Kidney tubule cell (primary cell): ENCODE results near the gene OR2H1.

Experiments
- DNase-seq: peaks from one replicate; pipeline ENCODE4 v3.0.0-alpha.2; 2018; ENCODE audit warnings: low spot score

Gene OR2H1

GRCh38 chr6:29483735-29484134 is 26.8 kb downstream of the OR2H1 start:
- no peak for DNase-seq

GRCh38 chr6:29486577-29486976 is 29.6 kb downstream of the OR2H1 start:
- no peak for DNase-seq

GRCh38 chr6:29487131-29487530 is 30.2 kb downstream of the OR2H1 start:
- no peak for DNase-seq

DNA sequence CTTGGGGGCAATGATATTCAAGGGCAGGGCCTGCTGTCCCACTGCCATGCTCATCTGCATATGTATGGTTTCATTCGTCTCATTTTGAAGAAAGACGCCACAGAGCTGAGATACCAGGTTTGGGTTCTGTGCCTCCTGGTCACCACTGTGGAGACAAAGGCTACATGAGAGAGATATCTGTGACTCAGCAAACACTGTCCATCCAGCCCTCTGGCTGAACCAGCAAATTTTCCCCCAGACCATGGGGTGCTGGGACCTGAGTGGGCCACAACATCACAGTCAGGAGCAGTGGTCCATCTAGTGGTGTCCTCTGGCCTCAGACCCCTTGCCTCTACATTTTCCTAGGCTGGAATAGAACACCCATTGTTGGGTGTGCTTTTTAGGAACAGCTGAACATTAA is 30.7 kb downstream of the OR2H1 start, which contains the start of gene MAS1L:
TSS of gene MAS1L (minus strand) at position 297 of the 400 bp plus-strand sequence. CDS start at position 243, 54 bp downstream.
- no peak for DNase-seq

- no peak for DNase-seq
These were observed 31.9 kb downstream of the OR2H1 start for GRCh38 chr6:29488874-29489273.

DNA sequence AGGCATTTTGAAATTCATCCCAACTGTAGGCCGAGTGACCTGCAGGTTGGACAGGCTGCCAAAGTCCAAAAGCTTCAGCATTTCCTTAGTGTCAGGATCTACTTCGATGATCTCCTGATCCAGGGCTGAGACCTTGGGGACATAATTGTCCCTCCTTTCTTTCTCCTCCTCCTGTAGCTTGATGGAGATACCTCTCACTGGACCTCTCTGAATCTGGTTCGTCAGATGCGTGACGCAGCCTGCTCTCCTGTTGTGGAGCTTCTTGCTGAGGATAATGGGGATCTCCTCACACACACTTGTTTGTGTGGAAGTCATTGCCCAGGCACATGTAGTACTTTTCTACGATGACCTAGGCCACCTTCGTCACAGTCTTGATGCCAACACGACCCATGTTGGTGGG is 32.3 kb downstream of the OR2H1 start:
- DNase-seq: no peak

GRCh38 chr6:29490055-29490454 is 33.1 kb downstream of the OR2H1 start:
- no peak for DNase-seq

GRCh38 chr6:29490552-29490951 is 33.6 kb downstream of the OR2H1 start:
- no peak for DNase-seq

DNA sequence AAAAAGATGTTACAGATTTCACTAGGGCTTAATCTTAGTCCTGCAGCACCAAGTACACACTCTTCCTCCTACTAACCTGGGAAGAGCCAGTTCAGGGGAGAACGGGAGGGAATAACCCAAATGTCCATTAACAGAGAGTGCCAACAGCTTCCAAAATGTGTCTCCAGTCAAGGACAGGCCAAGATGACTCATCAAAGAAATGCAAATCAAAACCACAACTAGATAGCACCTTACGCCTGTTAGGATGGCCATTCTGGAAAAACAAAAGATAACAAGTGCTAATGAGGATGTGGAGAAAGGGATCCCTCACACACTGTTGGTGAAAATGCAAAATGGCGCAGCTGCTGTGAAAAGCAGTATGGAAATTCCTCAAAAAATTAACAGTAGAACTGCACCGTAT is 34.6 kb downstream of the OR2H1 start:
- DNase-seq: no peak

DNA sequence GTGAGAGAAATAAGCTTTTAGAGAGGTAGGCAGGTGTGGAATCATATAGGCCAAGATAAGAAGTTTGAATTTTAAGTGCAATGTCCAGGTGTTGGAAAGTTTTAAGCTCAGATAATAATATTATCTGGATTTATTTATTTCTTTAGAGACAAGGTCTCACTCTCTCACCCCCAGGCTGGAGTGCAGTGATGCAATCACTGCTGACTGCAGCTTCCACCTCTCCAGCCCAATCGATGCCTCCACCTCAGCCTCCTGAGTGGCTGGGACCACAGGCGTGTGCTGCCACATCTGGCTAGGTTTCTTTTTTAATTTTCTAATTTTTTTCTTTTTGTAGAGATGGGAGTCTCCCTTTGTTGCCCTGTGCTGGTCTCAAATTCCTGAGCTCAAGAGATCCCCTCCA is 36.3 kb downstream of the OR2H1 start:
- DNase-seq: no peak

GRCh38 chr6:29494131-29494530 is 37.2 kb downstream of the OR2H1 start:
- no peak for DNase-seq

- DNase-seq: no peak
These were observed 38.6 kb downstream of the OR2H1 start for GRCh38 chr6:29495571-29495970.

- DNase-seq: no peak
These were observed 40.0 kb downstream of the OR2H1 start for GRCh38 chr6:29496961-29497360.

- no peak for DNase-seq
These were observed 42.7 kb downstream of the OR2H1 start for GRCh38 chr6:29499704-29500103.

- no peak for DNase-seq
These were observed 43.6 kb downstream of the OR2H1 start for GRCh38 chr6:29500594-29500993.

- no peak for DNase-seq
These were observed 44.2 kb downstream of the OR2H1 start for GRCh38 chr6:29501106-29501505.

- DNase-seq: no peak
These were observed 45.2 kb downstream of the OR2H1 start for GRCh38 chr6:29502181-29502580.

- peak; percentile 38 for DNase-seq
These were observed 45.6 kb downstream of the OR2H1 start for GRCh38 chr6:29502597-29502996.

DNA sequence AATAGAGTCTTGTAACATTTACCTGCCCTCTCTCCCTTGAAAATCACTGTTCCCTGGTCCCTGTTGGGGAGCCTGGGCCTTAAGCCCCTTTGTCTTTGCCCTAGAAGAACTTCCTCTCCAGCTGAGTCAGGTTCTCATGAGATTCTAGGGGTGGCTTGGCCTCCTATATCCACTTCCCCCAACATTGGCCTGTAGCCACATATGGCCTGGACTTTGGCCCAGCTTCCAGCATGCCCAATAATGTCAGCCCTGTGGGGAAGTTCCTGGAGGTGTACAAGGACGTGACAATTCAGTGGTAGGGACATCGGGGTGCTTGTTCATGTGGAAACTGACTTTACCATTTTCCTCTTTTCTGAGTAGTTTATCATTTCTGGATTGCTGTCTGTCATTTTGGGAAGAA is 48.0 kb downstream of the OR2H1 start:
- DNase-seq: no peak

- DNase-seq: no peak
These were observed 48.9 kb downstream of the OR2H1 start for GRCh38 chr6:29505808-29506207.

GRCh38 chr6:29506446-29507067 is 49.6 kb downstream of the OR2H1 start:
- no peak for DNase-seq

GRCh38 chr6:29507319-29507718 is 50.4 kb downstream of the OR2H1 start:
- no peak for DNase-seq

GRCh38 chr6:29509239-29509638 is 52.3 kb downstream of the OR2H1 start:
- DNase-seq: no peak

GRCh38 chr6:29509711-29510110 is 52.8 kb downstream of the OR2H1 start:
- no peak for DNase-seq

DNA sequence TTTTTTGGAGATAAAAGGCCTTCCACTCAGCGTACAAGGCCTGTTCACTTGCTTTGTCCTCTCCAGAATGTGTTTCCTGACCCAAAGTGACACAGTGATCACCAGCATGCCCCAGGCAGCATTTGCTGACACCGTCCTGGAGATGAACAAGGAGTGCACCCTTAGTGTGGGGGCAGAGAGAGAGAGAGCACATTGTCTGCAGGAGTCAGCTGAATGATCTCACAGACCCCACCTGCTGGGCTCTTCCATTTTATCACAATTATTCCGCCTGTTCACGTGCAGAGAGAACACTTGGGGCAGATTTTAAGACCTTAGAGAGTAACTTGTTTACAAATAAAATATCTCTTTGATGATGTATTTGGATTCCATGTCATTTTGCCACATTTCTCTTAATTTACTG is 53.2 kb downstream of the OR2H1 start:
- DNase-seq: no peak
